GM23248 (cell line): ENCODE data around the gene SUFU. TPM values are rescaled to one million over a fixed set of nuclear protein-coding genes. Genes with fewer than 3 reads are reported as not detected.

Source experiments
- DNase-seq: peaks from one replicate; pipeline ENCODE4 v3.0.0-alpha.2; 2015
- H2AFZ ChIP-seq: fragments of 200-600 bp; sonication (generic); 2 replicates; pipeline ENCODE4 v1.6.1; 2016; ENCODE audit warnings: antibody characterized with exemption
- H3F3A ChIP-seq: fragments of 200-600 bp; sonication (generic); 2 replicates; pipeline ENCODE4 v1.6.1; 2016; ENCODE audit warnings: mild to moderate bottlenecking, antibody characterized with exemption, mixed run types; ENCODE audit not compliant: insufficient read depth
- H3K27ac ChIP-seq: fragments of 200-600 bp; sonication (generic); 2 replicates; pipeline ENCODE4 v1.5.1; 2016; ENCODE audit warnings: mild to moderate bottlenecking
- H3K27me3 ChIP-seq: fragments of 200-600 bp; sonication (generic); replicated peaks from 2 replicates; pipeline ENCODE4 v1.6.1; 2016; ENCODE audit warnings: mild to moderate bottlenecking; ENCODE audit not compliant: insufficient read depth
- H3K36me3 ChIP-seq: fragments of 200-600 bp; sonication (generic); 2 replicates; pipeline ENCODE4 v1.6.1; 2016; ENCODE audit warnings: low read depth, mild to moderate bottlenecking
- H3K4me1 ChIP-seq: fragments of 200-600 bp; sonication (generic); 2 replicates; pipeline ENCODE4 v1.6.1; 2016; ENCODE audit warnings: mild to moderate bottlenecking; ENCODE audit not compliant: insufficient read depth
- H3K4me2 ChIP-seq: fragments of 200-600 bp; sonication (generic); one replicate; pipeline ENCODE4 v1.6.1; 2016; ENCODE audit warnings: mild to moderate bottlenecking; ENCODE audit not compliant: unreplicated experiment
- H3K4me3 ChIP-seq: fragments of 200-600 bp; sonication (generic); 2 replicates; pipeline ENCODE4 v1.5.1; 2016; ENCODE audit warnings: mild to moderate bottlenecking
- H3K79me2 ChIP-seq: fragments of 200-600 bp; sonication (generic); 2 replicates; pipeline ENCODE4 v1.6.1; 2016; ENCODE audit warnings: mild to moderate bottlenecking; ENCODE audit not compliant: insufficient read depth
- H3K9ac ChIP-seq: fragments of 200-600 bp; sonication (generic); 2 replicates; pipeline ENCODE4 v1.6.1; 2016; ENCODE audit warnings: mild to moderate bottlenecking
- H3K9me2 ChIP-seq: fragments of 200-600 bp; sonication (generic); 2 replicates; pipeline ENCODE4 v1.6.1; 2016; ENCODE audit warnings: mixed run types, mild to moderate bottlenecking, moderate library complexity; ENCODE audit not compliant: insufficient read depth
- H3K9me3 ChIP-seq: fragments of 200-600 bp; sonication (generic); one replicate; pipeline ENCODE4 v1.6.1; 2017; ENCODE audit warnings: low read depth
- H4K20me1 ChIP-seq: fragments of 200-600 bp; sonication (generic); 2 replicates; pipeline ENCODE4 v1.6.0; 2016; ENCODE audit not compliant: insufficient read depth
- EZH2 ChIP-seq: fragments of 200-600 bp; sonication (generic); IDR thresholded peaks from 2 replicates; pipeline ENCODE4 v1.6.1; 2018; ENCODE audit warnings: antibody characterized with exemption, mild to moderate bottlenecking; ENCODE audit not compliant: insufficient read depth, poor library complexity, severe bottlenecking
- EZH2phosphoT487 ChIP-seq: fragments of 200-600 bp; sonication (generic); IDR thresholded peaks from 2 replicates; pipeline ENCODE4 v1.6.1; 2018; ENCODE audit warnings: antibody characterized with exemption, moderate library complexity, mild to moderate bottlenecking, low read depth; ENCODE audit not compliant: insufficient read depth
- WGBS, 2 experiments: methylation state at CpG; one replicate each; pipeline ENCODE4 v1.1.6; 2015 to 2017; ENCODE audit warnings: low lambda C conversion rate in 2 of 2, low coverage in 1 of 2; ENCODE audit errors: missing lambda C conversion rate in 2 of 2; 5-methylcytosine and 5-hydroxymethylcytosine counted together
- in situ Hi-C: fragments of 300-500 bp; cut with MboI; formaldehyde crosslinking; loops from 2 replicates; pipeline ENCODE4 v1.15.0; 2020
- polyA plus RNA-seq: library from polyadenylated mRNA; unstranded; fragments of >200 nt; fragmentation: Nextera tagmentation; extraction: Ambion mirVana; gene quantifications from 2 replicates; pipeline ENCODE4 v1.2.1, GENCODE V29; 2016
- total RNA-seq: library from RNA; depleted of rRNA; stranded (reverse); fragments of >200 nt; shearing (Covaris generic); gene quantifications from 2 replicates; pipeline ENCODE4 v1.2.3, GENCODE V29; 2014

SUFU gene
- total and polyA plus RNA-seq, 2 experiments from 2014 or later: 3.1 to 5.0 TPM

DNA sequence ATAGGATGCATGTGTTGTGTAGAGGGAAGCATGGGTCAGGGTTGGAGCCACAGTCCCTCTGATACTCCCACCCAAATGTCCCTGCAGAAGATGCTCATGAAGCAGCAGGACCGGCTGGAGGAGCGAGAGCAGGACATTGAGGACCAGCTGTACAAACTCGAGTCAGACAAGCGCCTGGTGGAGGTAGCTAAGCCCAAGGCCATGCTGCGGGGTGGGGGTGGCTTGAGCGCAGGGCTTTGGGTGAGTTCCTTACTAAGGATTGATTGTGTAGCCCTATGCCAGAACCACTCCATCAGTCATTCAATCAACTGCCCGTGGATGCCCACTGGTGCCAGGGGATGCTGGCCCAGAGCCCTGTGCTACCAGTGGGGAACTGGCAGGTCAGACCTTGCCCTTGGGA lies 150.8 kb downstream of the SUFU start:
- peaks cover 17% of the 10 kb centered on the region; the same call in 1 of the 2 replicates for H4K20me1 ChIP-seq
- in situ Hi-C loops: no loop called here
- H3K9me2 ChIP-seq: no peaks in the 10 kb centered on the region
- 0 out of 2 replicates have a peak, but pooled peaks cover 5% of the 10 kb centered on the region for H3F3A ChIP-seq
- no peak overlapping the region for H3K9ac ChIP-seq
- TF ChIP-seq EZH2phosphoT487 (no peak), EZH2 (no peak)
- no peak overlapping the region for H2AFZ ChIP-seq
- peaks cover 77% of the 10 kb centered on the region for H3K79me2 ChIP-seq
- WGBS, 2 experiments: 91 to 93% methylated on average over 7 of the region's 7 CpGs
- H3K4me3 ChIP-seq: no peak overlapping the region
- no peaks in the 10 kb centered on the region for H3K27me3 ChIP-seq
- no peak for DNase-seq
- peaks cover 10% of the 10 kb centered on the region for H3K4me1 ChIP-seq
- H3K27ac ChIP-seq: no peak overlapping the region
- H3K9me3 ChIP-seq: no peaks in the 10 kb centered on the region
- peaks cover 24% of the 10 kb centered on the region for H3K36me3 ChIP-seq
- H3K4me2 ChIP-seq: no peak overlapping the region

GRCh38 chr10:102654969-102655368 lies 151.2 kb downstream of the SUFU start:
- peaks cover 73% of the 10 kb centered on the region for H3K79me2 ChIP-seq

DNA sequence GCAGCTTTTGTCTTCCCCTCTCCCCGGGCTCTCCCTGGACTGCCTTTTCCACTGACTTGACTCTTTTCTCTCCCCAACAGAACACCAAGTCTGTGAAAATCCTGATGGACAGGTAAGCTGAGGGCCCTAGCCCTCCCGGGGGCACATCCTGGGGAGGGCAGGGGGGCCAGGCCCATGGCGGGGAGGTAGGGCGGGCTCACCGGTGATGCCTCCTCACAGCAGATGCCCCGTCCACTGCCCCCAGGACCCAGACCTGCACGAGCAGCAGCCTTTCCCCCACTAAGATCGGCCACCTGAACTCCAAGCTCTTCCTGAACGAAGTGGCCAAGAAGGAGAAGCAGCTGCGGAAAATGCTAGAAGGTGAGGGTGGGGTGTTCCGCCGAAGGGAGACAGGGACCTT lies 152.3 kb downstream of the SUFU start:
- H3K27me3 ChIP-seq: no peaks in the 10 kb centered on the region
- in situ Hi-C loops: no loop called here
- H3K4me2 ChIP-seq: no peak overlapping the region
- no peak overlapping the region for H2AFZ ChIP-seq
- 91 to 93% methylated on average over 5 to 12 of the region's 12 CpGs for WGBS, 2 experiments
- DNase-seq: no peak
- no peak overlapping the region for H3K9ac ChIP-seq
- H3K36me3 ChIP-seq: peaks cover 24% of the 10 kb centered on the region
- peaks cover 62% of the 10 kb centered on the region for H3K79me2 ChIP-seq
- peaks cover 17% of the 10 kb centered on the region; the same call in 1 of the 2 replicates for H4K20me1 ChIP-seq
- H3K4me1 ChIP-seq: peaks cover 6% of the 10 kb centered on the region; the same call in 1 of the 2 replicates
- no peaks in the 10 kb centered on the region for H3K9me2 ChIP-seq
- no peaks in the 10 kb centered on the region for H3K9me3 ChIP-seq
- no peak overlapping the region for H3K27ac ChIP-seq
- H3K4me3 ChIP-seq: no peak overlapping the region
- H3F3A ChIP-seq: 0 out of 2 replicates have a peak, but pooled peaks cover 5% of the 10 kb centered on the region
- TF ChIP-seq EZH2phosphoT487 (no peak), EZH2 (no peak)

More at GRCh38 chr10:102654969-102655368, 151.2 kb downstream of the SUFU start:
- H3K9ac ChIP-seq: no peak overlapping the region
- in situ Hi-C loops: no loop called here
- H3K4me2 ChIP-seq: no peak overlapping the region
- peaks cover 24% of the 10 kb centered on the region for H3K36me3 ChIP-seq
- peaks cover 6% of the 10 kb centered on the region; the same call in 1 of the 2 replicates for H3K4me1 ChIP-seq
- peaks cover 17% of the 10 kb centered on the region; the same call in 1 of the 2 replicates for H4K20me1 ChIP-seq
- H2AFZ ChIP-seq: no peak overlapping the region
- H3K9me3 ChIP-seq: no peaks in the 10 kb centered on the region
- no peak for TF ChIP-seq EZH2
- TF ChIP-seq EZH2phosphoT487: no peak
- 89 to 95% methylated on average over 12 of the region's 12 CpGs for WGBS, 2 experiments
- H3K27me3 ChIP-seq: no peaks in the 10 kb centered on the region
- no peak overlapping the region for H3K27ac ChIP-seq
- no peaks in the 10 kb centered on the region for H3K9me2 ChIP-seq
- H3F3A ChIP-seq: 0 out of 2 replicates have a peak, but pooled peaks cover 5% of the 10 kb centered on the region
- H3K4me3 ChIP-seq: no peak overlapping the region
- no peak for DNase-seq

DNA sequence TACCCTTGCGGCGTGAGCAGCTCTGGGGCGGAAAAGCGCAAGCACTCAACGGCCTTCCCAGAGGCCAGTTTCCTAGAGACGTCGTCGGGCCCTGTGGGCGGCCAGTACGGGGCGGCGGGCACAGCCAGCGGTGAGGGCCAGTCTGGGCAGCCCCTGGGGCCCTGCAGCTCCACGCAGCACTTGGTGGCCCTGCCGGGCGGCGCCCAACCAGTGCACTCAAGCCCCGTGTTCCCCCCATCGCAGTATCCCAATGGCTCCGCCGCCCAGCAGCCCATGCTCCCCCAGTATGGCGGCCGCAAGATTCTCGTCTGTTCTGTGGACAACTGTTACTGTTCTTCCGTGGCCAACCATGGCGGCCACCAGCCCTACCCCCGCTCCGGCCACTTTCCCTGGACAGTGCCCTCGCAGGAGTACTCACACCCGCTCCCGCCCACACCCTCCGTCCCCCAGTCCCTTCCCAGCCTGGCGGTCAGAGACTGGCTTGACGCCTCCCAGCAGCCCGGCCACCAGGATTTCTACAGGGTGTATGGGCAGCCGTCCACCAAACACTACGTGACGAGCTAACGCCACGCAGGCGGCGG lies 153.1 kb downstream of the SUFU start:
- 95 to 98% methylated on average over 27 to 40 of the region's 42 CpGs for WGBS, 2 experiments

More for the DNA sequence above, 153.1 kb downstream of the SUFU start:
- in situ Hi-C loops: no loop called here
- Histone ChIP-seq H3K79me2 (peaks cover 54% of the 10 kb centered on the region), H3F3A (0 out of 2 replicates have a peak, but pooled peaks cover 5% of the 10 kb centered on the region), H3K9me3 (no peaks in the 10 kb centered on the region), H3K4me3 (no peak overlapping the region), H3K4me1 (peaks cover 10% of the 10 kb centered on the region; the same call in 1 of the 2 replicates), H3K27me3 (no peaks in the 10 kb centered on the region), H3K36me3 (peaks cover 24% of the 10 kb centered on the region), H2AFZ (no peak overlapping the region), H4K20me1 (peaks cover 17% of the 10 kb centered on the region; the same call in 1 of the 2 replicates), H3K9me2 (no peaks in the 10 kb centered on the region), H3K9ac (no peak overlapping the region), H3K27ac (no peak overlapping the region), H3K4me2 (no peak overlapping the region)
- TF ChIP-seq EZH2 (no peak), EZH2phosphoT487 (no peak)
- no peak for DNase-seq
